Myocyte (in vitro differentiated cells): Measurements from ENCODE around the gene TBCE. TPM values are rescaled to one million over a fixed set of nuclear protein-coding genes. Genes with fewer than 3 reads are reported as not detected.
A peak's percentile ranks its signal among the peaks of the same experiment; 100 is the strongest.

Experiments
- DNase-seq: peaks from one replicate; pipeline ENCODE4 v3.0.0-alpha.2; 2012; ENCODE audit warnings: low read depth
- total RNA-seq: library from RNA; depleted of rRNA; stranded (reverse); fragments of >200 nt; gene quantifications from 2 replicates; pipeline ENCODE4 v1.2.3, GENCODE V29; 2014

Gene TBCE
- total RNA-seq, 1 donor from 2014 or later: 17.0 TPM

DNA sequence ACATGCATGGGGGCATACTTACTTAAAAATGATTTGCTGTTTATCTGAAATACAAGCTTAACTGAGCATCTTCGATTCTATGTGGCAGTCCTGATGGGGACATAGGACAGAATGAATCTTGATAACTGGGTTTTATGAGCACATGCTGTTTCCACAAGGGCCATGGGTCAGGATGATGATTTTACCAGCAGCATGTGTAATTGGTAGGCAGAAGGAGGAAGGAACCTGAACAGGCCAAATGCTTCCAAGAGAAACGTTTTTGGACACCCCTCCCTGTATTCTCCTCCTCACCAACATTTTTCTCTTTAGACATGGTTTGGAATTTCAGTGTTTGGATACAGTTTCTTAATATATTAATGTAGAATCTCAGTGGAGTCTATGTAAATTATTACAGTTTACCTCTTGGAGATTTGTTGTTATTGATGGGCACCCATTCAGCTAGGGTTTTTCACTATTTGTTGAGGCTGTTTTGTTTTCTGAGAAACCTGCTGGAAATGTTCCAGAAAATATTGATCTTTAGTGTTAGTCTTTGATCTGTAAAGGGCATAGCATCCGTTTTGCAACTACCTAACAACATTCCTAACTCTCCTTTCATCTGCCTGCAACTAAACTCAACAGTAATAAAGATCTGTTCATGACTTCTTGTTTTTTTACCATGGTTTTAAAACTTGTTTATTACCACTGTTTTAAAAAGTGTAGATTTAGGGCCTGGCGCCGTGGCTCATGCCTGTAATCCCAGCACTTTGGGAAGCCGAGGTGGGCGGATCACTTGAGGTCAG lies 42.0 kb downstream of the TBCE start:
- no peak for DNase-seq

DNA sequence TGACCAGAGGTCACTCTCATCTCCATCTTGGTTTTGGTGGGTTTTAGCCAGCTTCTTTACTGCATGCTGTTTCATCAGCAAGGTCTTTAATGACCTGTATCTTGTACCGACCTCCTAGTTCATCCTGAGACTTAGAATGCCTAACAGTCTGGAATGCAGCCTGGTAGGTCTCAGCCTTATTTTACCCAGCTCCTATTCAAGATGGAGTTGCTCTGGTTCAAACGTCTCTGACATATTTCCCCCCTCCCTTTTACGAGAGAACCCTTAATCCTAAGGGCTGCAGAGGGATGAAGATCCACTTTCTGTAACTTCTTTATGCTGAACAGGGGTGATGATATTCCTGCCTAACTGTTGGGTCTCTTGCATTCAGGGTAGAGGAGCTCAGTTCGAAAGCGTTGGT lies 43.2 kb downstream of the TBCE start:
- no peak for DNase-seq

DNA sequence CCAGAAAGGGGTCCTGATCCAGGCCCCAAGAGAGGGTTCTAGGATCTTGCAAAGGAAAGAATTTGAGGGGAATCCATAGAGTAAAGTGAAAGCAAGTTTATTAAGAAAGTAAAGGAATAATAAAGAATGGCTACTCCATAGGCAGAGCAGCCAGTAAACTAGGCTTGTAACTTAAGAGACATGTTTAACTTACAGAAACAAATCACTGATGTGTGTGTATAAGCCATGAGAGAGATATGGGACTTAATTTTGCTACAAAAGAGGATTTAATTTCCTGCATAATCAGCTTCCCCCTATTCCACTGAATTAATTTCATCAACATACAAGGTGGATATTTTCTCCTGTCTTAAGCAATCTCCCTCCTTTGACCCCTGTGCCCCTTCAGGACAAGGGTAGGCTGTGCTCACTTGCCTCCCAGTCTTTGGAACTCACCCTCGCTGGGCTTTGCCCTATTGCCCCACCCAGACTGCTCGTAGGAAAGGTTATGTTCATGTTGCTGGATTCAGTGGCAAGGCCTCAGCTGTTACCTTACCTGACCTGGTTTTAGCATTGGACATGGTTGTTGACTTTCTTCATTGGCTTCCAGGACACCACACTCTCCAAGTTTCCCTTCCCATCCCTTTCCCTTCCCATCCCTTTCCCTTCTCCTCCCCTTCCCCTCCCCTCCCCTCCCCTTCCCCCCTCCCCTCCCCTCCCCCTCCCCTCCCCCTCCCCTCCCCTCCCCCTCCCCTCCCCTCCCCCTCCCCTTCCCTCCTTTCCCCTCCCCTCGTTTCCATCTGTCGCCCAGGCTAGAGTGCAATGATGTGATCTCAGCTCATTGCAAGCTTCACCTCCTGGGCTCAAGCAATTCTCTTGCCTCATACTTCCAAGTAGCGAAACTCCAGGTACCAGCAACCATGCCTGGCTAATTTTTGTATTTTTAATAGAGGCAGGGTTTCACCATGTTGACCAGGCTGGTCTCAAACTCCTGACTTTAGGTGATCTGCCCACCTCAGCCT lies 44.6 kb downstream of the TBCE start:
- no peak for DNase-seq

DNA sequence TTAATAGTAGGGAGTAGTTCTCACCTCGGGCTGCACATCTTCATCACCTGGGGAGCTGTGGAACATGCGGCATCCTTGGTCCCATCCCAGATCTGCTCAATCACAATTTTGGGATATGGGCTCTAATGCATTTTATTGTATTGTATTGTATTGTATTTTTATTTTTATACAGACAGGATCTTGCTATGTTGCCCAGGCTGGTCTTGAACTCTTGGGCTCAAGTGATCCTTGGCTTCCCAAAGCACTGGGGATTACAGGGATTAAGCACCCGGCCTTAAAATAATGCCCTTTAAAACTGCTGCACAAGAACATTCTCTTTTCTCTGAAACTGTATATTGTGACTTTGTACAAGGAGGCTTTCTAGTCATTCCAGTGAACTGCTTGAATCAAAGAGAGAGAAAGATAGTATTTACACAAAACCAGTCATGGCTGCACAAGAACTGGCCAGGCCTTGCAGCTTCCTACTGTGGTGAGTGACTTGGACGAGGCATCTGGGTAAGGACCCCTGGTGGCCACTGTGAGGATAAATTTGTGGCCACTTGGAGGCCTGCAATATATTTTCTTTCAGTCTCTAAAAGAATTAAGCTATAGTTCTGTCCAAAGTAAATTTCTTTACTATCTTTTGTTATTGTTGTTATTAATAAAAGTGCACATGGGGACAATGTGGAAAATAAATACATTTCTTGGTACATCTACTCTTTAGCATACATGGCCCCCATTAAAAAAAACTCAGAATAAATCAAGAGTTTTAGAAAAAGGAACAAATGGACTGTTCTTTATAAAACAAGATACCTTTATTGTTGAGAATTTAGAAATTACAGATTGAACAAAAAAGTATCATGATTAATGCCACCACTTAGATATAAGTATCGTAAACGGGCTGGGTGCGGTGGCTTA lies 48.0 kb downstream of the TBCE start:
- DNase-seq: peak; percentile 73

DNA sequence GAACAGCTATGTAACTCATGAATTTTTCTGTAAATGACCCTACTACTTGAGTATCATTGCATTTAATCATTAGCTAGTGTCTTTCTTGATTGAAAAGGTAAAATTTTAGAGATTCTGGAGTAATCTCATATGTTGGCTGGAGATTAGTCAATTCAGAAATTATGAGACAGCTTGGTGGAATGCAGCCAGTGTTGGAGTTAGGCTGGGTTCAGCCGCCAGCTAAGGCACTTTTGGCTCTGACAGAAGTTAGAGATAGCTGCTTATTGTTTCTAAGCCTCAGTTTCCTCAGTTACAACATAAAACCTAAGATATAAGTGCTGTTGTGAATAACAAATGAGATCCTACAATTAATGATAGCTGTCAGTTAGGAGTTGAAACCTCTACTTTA lies 49.4 kb downstream of the TBCE start:
- DNase-seq: no peak

DNA sequence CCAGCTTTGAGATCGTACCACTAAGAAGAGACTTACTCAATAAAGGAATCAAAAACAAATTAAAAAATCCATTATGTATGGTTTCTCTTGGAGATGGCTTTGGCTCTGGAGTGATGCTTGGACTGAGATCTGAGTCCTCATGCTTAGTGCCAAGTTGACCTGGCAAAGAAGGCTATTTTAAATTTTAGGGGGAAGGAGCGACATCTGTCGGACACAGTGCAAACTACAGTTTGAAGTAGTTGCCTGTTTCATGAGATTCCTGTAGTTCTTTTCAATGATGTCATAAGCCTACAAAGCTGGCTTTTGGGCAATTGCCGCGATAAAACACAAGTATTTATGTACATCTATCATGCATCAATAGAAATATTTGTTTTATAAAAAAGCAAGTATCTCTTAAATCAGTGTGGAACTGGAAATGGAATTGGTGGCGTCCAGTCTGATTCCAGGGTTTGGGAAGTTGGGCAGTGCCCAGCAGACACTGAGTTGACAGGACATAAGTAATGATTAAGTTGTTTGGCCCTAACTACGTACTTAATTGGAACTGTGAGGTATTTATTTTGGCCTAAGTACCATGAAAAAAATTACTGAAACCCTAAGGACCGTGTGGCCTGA lies 50.0 kb downstream of the TBCE start:
- DNase-seq: peak; percentile 73

DNA sequence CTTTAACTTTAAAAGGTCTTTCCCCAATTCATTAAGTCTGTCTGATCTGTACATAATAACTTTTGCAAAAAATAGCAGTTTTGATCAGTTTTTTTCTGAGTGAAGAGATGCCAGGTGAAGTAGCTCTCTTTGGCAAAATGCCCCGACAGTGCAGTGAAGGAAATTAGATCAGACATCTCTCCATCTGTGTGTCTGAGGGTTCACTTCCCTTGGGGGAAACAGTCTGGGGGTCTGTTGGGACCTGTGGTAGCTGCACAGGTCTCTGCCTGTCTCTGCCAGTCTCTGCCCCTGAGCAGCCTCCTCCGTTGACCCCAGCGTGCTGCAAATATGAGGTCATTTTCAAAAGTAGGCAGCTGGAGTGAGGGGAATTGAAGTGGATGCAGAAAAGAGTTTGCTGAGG lies 54.5 kb downstream of the TBCE start:
- no peak for DNase-seq

DNA sequence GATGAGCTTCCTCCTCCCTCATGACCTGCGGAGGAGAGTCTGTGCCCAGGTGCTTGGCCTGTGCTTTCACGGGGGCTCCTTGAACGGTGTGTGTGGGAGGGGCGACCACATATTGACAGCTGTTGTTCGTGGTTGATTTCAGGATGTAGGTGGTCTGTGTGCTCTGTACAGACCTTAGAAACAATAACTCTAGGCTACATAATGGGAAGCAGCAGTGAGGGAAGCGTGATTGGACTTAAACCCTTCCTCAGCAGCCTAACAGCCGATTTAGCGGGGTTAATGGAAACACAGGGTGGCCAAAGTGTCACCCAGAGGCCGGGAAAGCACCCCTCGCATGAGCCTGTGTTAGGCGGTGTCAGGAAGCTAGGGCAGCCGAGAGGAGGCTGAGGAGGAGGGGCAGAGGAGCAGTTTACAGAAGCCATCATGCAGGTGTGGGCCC lies 56.0 kb downstream of the TBCE start:
- DNase-seq: no peak

DNA sequence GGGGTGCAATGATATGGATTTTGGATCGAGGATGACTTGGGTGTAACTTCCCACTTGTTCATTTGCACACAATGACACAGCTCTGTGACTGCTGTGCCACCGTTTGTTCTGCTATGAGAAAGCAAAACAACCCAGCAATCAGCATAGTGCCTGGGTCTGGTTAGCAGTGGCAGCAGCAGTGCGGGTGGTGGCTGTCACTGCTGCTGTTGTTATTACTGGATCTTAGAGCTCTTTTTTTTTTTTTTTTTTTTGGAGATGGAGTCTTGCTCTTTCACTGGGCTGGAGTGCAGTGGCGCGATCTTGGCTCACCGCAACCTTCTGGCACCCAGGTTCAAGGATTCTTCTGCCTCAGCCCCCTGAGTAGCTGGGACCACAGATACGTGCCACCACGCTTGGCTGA lies 56.9 kb downstream of the TBCE start:
- DNase-seq: no peak

DNA sequence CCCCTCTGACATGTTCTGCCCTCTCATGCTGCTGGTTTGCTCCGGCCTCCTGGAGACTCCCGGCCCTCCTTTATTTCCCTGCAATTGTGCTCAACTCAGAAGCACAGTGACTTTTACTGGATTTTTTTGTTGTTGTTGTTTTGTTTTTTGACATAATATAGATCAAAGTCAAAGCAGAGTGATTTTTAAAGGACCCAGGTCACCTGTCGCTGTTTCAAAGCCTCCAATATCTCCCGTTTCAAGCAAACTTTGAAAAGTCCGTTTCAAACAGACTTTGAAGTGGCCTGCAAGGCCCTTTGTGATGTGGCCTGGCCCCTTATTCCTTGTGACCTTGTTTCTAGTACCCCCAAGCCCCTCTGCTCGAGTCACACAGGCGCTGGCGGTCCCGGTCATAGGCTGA lies 58.1 kb downstream of the TBCE start:
- no peak for DNase-seq

DNA sequence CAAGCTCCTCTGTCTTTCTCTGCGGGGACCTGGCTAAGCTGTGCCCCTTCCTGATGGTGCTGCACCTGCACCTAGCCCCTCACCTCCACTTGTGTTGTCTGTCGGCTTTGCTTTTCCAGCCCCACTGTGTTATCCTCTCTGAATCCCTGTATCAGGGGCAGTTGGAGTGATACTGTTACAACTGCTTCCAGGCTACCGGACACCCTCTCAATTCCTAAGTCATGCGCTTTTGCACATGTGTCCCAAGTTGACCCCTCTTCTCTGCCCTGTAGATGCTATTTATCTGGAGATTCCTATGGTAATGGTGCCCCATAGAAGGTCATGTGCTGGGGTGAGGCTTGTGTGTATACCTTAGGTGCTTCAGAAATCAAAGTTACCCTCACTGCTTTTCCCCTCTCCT lies 58.9 kb downstream of the TBCE start:
- DNase-seq: no peak

DNA sequence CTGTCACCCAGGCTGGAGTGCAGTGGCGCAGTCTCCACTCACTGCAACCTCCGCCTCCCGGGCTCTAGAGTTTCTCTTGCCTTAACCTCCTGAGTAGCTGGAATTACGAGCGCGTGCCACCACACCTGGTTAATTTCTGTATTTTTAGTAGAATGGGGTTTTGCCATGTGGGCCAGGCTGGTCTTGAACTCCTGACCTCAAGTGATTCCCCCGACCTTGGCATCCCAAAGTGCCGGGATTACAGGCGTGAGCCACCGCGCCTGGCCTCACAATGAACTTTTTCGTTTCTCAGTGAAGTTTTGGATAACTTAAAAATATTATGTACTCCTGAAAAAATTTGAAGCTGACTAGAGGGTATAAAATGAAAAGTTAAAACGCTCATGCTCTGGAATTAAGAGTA lies 59.5 kb downstream of the TBCE start:
- DNase-seq: no peak

DNA sequence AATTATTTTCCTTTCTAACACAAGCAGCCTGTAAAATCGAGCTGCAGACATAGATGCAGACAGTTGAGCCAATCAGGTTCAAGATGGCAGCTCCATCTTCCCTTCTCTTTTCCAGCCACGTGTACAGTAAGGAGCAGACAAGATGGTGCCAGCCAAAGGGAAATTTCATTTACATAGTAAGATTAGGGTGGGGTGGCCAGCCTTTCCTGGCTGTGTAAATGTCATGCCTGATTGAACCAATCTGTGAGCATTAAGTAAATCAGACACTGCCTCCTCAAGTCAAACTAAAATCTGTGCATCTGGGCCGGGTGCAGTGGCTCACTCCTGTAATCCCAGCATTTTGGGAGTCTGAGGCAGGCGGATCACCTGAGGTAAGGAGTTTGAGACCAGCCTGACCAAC lies 60.2 kb downstream of the TBCE start:
- DNase-seq: no peak

DNA sequence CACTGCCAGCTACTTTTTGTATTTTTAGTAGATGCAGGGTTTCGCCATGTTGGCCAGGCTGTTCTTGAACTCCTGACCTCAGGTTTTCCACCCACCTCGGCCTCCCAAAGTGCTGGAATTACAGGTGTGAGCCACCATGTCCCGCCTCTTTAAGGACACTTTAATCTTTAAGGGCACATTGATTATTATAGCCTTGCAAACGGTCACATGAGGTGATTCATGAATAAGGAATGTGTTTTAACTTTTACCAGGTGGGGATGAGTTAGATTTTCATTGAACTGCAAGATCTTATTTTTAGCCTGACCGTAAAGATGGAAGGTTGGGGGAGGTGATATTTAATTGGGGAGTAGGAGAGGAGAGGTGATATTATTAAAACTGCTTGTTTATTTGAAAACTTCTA lies 61.9 kb downstream of the TBCE start:
- DNase-seq: no peak

DNA sequence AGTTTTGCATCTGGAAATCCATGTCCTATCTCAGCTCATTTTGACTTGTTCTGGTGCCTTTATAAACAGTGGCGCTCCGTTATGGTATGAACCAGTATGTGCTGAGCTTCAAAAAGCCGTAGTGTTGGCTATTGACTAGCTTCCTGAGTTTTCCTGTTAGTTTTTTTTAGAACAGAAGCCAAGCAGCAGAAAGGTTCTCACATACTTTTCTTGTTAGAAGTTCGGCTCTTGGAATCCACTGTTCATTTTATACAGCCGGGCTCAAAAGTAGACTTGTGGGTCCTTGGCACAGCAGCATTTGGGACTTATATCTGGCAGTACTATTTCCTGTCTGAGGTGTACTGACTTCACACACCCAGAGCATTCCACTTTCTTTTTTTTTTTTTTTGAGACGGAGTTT lies 63.8 kb downstream of the TBCE start:
- no peak for DNase-seq

DNA sequence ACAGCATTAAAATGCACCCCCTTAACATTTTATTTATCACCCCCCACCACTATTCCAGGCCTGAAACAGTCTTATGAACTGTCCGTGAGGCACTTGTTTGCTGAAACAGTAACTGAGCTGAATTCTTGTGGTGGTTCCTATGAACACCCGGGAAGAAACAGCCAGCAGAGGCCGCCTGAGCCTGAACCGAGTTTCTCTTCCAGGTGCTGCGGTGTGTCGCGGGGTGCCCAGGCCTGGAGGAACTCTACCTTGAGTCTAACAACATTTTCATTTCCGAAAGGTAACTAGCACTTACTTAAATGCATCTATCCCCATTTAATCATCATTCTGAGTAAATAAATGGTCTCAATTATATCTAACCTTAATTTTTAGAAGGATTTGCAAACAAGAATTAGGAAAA lies 66.8 kb downstream of the TBCE start:
- DNase-seq: no peak

DNA sequence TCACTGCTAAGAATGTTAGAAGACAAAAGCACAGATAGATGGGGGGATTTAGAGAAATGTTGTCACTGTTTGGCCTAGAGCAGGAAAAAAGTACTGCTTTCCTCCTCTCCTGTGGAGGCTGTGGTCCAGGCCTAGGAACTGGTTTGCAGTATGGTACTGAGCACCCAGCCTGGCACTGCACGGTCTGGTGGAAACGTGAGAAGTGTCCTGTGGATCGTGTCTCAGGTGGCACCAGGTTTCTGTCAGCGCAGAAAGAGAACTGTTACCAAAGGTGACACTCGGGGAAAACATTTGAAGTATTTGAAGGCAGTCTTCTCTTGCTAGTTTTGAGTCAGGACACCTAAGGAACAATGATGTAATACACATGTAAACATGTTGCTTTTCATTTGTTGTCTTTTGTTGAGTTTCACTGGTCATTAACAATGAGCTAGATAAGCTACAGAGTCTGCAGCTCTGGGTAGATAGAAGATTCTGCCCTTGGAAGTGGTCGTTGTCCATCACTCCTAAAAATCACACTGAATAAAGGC lies 74.0 kb downstream of the TBCE start:
- no peak for DNase-seq

DNA sequence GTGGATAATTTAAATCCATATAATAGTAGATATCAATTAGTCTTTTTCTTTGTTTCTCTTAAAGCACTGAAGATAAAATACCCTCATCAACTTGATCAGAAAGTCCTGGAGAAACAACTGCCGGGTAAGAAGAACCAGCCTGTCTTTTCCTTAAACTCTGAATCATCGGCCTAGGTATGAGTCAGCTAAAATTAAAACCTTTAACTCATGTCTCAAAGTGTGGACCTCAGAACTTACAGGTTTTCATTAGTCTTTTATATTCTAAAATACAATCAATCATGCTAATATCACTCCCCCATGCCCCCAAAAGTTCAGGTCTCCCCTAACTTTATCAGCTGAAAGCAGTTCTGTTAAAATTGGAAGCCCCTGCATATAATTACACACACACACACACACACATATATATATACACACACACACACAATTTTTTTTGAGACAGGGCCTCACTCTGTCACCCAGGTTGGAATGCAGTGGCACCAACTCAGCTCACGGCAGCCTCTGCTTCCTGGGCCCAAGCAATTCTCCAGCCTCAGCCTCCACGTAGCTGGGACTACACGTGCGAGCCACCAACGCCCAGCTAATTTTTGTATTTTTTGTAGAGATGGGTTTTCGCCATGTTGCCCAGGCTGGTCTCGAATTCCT lies 75.7 kb downstream of the TBCE start:
- peak; percentile 69 for DNase-seq

DNA sequence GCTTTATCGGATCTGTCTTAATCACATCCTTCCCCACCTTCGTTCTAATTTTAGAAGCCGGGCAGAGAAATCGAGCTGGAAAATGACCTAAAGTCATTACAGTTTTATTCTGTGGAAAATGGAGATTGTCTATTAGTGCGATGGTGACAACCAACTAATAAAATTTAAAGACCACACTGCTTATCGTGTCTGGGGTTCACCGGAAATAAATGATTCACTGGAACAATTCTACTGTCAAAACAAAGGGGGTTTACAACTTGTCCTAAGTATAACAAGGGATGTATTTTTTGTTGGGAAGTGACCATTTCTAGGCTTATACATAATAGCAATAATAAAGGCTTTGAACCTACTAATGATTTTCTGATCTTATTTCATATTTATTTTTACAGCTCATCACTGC lies 81.4 kb downstream of the TBCE start:
- DNase-seq: no peak

DNA sequence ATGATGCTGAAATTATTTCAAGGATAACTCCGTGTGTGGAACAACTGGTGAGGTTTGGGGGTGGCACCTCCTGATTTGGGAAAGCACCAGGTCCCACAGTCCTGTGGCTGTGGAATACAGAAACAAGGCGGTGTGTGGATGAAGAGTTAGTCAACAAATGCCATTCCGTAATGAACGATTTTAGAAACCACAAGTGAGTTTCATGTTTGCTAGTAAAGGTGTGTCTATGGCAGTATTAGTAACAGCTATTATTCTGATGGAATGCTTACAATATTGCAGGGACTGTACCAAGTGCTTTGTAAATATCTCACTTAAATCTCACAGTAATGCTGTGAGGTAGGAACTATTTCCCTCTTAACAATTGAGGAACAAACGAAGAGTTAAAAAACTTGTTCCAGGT lies 83.2 kb downstream of the TBCE start:
- peak; percentile 32 for DNase-seq
